OCI-LY7 (cell line): ENCODE measurements around the gene LGALS9. TPM values are rescaled to one million over a fixed set of nuclear protein-coding genes. Genes with fewer than 3 reads are reported as not detected.
"Not testable (repeated sequence)": the region's sequence is repeated elsewhere in the genome, so short reads cannot be mapped to it uniquely, and the experiment has no call there.

Source experiments
- BruUV-seq: library from RNA; stranded (reverse); fragments of 400-500 nt; replicated peaks from 2 replicates; lab custom pipeline; 2021; lab: Mats Ljungman, UMichigan
- CTCF ChIA-PET: fragments of 300-600 bp; sonication (Branson Sonifier 250); formaldehyde crosslinking; loops from one replicate; lab custom pipeline; 2022; ENCODE audit warnings: antibody characterized with exemption; ENCODE audit not compliant: unreplicated experiment; lab: Charles Lee
- POLR2A ChIA-PET: fragments of 300-600 bp; sonication (Branson Sonifier 250); formaldehyde crosslinking; loops from one replicate; lab custom pipeline; 2022; ENCODE audit warnings: antibody characterized with exemption; lab: Charles Lee
- DNase-seq: peaks from one replicate; pipeline ENCODE4 v3.0.0-alpha.2; 2015; ENCODE audit warnings: low spot score
- H2AFZ ChIP-seq: fragments of 200-600 bp; sonication (generic), shearing (Covaris generic); 2 replicates; pipeline ENCODE4 v1.6.1; 2014; ENCODE audit warnings: mild to moderate bottlenecking, antibody characterized with exemption, low read length, moderate library complexity
- H3K27ac ChIP-seq: fragments of 200-600 bp; sonication (generic); 2 replicates; pipeline ENCODE4 v1.5.1; 2014; ENCODE audit warnings: mixed run types, low read depth, mild to moderate bottlenecking, moderate library complexity, low read length, inconsistent platforms; ENCODE audit not compliant: poor library complexity, severe bottlenecking
- H3K36me3 ChIP-seq: fragments of 200-600 bp; sonication (generic); 2 replicates; pipeline ENCODE4 v1.6.1; 2014; ENCODE audit warnings: mild to moderate bottlenecking, antibody characterized with exemption, low read length, moderate library complexity, mixed read lengths; ENCODE audit not compliant: insufficient read depth
- H3K4me1 ChIP-seq: fragments of 200-600 bp; sonication (generic); 2 replicates; pipeline ENCODE4 v1.5.1; 2014; ENCODE audit warnings: mild to moderate bottlenecking, low read length; ENCODE audit not compliant: insufficient read depth, poor library complexity, severe bottlenecking
- H3K4me2 ChIP-seq: fragments of 200-600 bp; sonication (generic); 2 replicates; pipeline ENCODE4 v1.6.1; 2014; ENCODE audit warnings: mild to moderate bottlenecking, low read length
- H3K4me3 ChIP-seq: fragments of 200-600 bp; sonication (generic); 2 replicates; pipeline ENCODE4 v1.5.1; 2014; ENCODE audit warnings: mild to moderate bottlenecking, low read depth, low read length; ENCODE audit not compliant: poor library complexity, severe bottlenecking
- H3K79me2 ChIP-seq: fragments of 200-600 bp; sonication (generic); 2 replicates; pipeline ENCODE4 v1.6.1; 2016; ENCODE audit warnings: low read depth, mild to moderate bottlenecking, low read length, moderate library complexity, mixed read lengths; ENCODE audit not compliant: insufficient read depth
- H3K9me2 ChIP-seq: fragments of 200-600 bp; sonication (generic); 2 replicates; pipeline ENCODE4 v1.6.1; 2016; ENCODE audit warnings: mild to moderate bottlenecking, low read length, mixed read lengths; ENCODE audit not compliant: insufficient read depth
- H3K9me3 ChIP-seq: fragments of 200-600 bp; sonication (generic); 2 replicates; pipeline ENCODE4 v1.6.1; 2014; ENCODE audit warnings: mild to moderate bottlenecking, mixed run types, low read length, mixed read lengths
- H4K20me1 ChIP-seq: fragments of 200-600 bp; sonication (generic); 2 replicates; pipeline ENCODE4 v1.6.1; 2014; ENCODE audit warnings: mild to moderate bottlenecking, antibody characterized with exemption, low read length, moderate library complexity, mixed read lengths; ENCODE audit not compliant: insufficient read depth
- EZH2phosphoT487 ChIP-seq: fragments of 200-600 bp; sonication (generic); IDR thresholded peaks from 2 replicates; pipeline ENCODE4 v1.6.1; 2018; ENCODE audit warnings: low read depth, borderline replicate concordance, mild to moderate bottlenecking, mixed run types, antibody characterized with exemption, low read length, moderate library complexity, mixed read lengths
- intact Hi-C: fragments of 100-400 bp; cut with micrococcal nuclease; formaldehyde crosslinking; loops from one replicate; pipeline ENCODE4 v1.10.0; 2022; ENCODE audit not compliant: unreplicated experiment
- total RNA-seq, 2 experiments: library from RNA; depleted of rRNA in 1 of 2; stranded (reverse); fragments of >200 nt in 1 of 2; shearing (Covaris generic) in 1 of 2; gene quantifications; 2 replicates each; pipeline ENCODE4 v1.2.3, GENCODE V29; 2014 to 2022
- TF ChIP-seq, protein P1 (sequence below): fragments of 200-600 bp; sonication (generic); conservative IDR thresholded peaks from 2 replicates; pipeline ENCODE4 v1.5.1; 2014; ENCODE audit warnings: mild to moderate bottlenecking, antibody characterized with exemption, low read length, moderate library complexity, mixed read lengths

Gene LGALS9
- total RNA-seq, 2 experiments from 2014 or later, result 2.2 to 4.2 TPM

DNA sequence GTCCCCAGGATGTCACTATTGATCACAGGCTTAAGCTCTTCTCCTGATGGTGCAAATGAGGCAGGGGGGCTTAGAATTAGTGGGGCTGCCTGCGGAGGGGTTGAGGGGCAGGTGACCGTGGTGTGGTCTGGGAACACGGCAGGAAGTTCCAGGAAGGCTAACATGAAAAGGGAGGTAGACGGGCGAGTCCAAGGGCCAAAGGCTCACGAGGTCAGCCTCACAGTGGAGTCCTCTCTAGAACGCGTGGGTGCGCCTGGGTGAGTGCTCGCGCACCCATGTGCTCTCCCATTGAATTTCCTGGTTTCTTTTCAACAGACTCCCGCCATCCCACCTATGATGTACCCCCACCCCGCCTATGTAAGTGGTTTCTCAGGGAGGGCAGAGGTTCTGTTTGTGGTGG is 15.2 kb downstream of the LGALS9 start:
- Histone ChIP-seq H3K4me3 (no peak overlapping the region), H3K27ac (no peak overlapping the region), H3K4me2 (no peak overlapping the region), H2AFZ (no peak overlapping the region), H3K36me3 (no peaks in the 10 kb centered on the region), H4K20me1 (no peaks in the 10 kb centered on the region), H3K9me3 (no peaks in the 10 kb centered on the region), H3K9me2 (no peaks in the 10 kb centered on the region), H3K4me1 (no peaks in the 10 kb centered on the region), H3K79me2 (no peaks in the 10 kb centered on the region)
- POLR2A ChIA-PET, result no interaction called here
- no TSS peak for BruUV-seq
- DNase-seq, result no peak
- TF ChIP-seq, protein P1, sequence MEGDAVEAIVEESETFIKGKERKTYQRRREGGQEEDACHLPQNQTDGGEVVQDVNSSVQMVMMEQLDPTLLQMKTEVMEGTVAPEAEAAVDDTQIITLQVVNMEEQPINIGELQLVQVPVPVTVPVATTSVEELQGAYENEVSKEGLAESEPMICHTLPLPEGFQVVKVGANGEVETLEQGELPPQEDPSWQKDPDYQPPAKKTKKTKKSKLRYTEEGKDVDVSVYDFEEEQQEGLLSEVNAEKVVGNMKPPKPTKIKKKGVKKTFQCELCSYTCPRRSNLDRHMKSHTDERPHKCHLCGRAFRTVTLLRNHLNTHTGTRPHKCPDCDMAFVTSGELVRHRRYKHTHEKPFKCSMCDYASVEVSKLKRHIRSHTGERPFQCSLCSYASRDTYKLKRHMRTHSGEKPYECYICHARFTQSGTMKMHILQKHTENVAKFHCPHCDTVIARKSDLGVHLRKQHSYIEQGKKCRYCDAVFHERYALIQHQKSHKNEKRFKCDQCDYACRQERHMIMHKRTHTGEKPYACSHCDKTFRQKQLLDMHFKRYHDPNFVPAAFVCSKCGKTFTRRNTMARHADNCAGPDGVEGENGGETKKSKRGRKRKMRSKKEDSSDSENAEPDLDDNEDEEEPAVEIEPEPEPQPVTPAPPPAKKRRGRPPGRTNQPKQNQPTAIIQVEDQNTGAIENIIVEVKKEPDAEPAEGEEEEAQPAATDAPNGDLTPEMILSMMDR, result no peak
- TF ChIP-seq EZH2phosphoT487, result no peak
- intact Hi-C loops, result no loop called here
- CTCF ChIA-PET, result no interaction called here

DNA sequence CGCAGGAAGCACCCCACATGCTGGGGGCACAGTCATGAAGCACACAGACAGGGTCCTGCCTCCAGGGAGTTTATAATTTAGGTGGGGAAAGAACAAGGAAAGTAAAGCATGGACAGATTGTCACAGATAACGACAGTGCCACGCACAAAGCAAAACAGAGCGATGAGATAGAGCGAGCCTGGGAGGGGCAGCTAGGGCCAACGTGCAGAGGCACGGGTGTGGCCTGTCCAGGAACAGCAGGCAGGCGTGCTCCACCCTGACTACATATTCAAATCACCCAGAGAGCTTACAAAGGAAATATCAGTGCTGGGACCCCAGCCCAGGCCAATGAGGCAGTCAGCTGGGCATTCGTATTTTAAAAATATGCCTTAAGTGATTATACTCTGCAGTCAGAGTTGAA is 16.8 kb downstream of the LGALS9 start:
- no peak overlapping the region for H3K27ac ChIP-seq
- H3K4me2 ChIP-seq, result no peak overlapping the region
- no peaks in the 10 kb centered on the region for H3K79me2 ChIP-seq
- no peak for TF ChIP-seq EZH2phosphoT487
- TF ChIP-seq, protein P1, result no peak
- no peaks in the 10 kb centered on the region for H4K20me1 ChIP-seq
- H3K4me3 ChIP-seq, result no peak overlapping the region
- H3K9me3 ChIP-seq, result no peaks in the 10 kb centered on the region
- ChIA-PET POLR2A (interaction anchor here (0.6 kb wide), 1 partner anchor 381 kb away, joined by 3 read pairs; no protein-coding TSS in a partner anchor), CTCF (no interaction called here)
- no peak overlapping the region for H2AFZ ChIP-seq
- H3K9me2 ChIP-seq, result no peaks in the 10 kb centered on the region
- H3K4me1 ChIP-seq, result no peaks in the 10 kb centered on the region
- no TSS peak for BruUV-seq
- H3K36me3 ChIP-seq, result no peaks in the 10 kb centered on the region
- intact Hi-C loops, result no loop called here
- DNase-seq, result no peak

DNA sequence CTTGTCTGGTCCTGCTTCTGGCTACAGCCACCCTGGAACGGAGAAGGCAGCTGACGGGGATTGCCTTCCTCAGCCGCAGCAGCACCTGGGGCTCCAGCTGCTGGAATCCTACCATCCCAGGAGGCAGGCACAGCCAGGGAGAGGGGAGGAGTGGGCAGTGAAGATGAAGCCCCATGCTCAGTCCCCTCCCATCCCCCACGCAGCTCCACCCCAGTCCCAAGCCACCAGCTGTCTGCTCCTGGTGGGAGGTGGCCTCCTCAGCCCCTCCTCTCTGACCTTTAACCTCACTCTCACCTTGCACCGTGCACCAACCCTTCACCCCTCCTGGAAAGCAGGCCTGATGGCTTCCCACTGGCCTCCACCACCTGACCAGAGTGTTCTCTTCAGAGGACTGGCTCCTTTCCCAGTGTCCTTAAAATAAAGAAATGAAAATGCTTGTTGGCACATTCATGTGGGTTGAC is 18.2 kb downstream of the LGALS9 start:
- H3K9me2 ChIP-seq, H3K36me3 ChIP-seq, POLR2A ChIA-PET, H2AFZ ChIP-seq, H3K9me3 ChIP-seq, H3K79me2 ChIP-seq, CTCF ChIA-PET, BruUV-seq, H3K4me1 ChIP-seq, DNase-seq, H3K4me3 ChIP-seq, H3K27ac ChIP-seq, intact Hi-C loops, H4K20me1 ChIP-seq, H3K4me2 ChIP-seq: not testable (repeated sequence)
